ENCODE measurements around the gene RAB32.
"Not testable (repeated sequence)": the region's sequence is repeated elsewhere in the genome, so short reads cannot be mapped to it uniquely, and the experiment has no call there.

The RAB32 gene

DNA sequence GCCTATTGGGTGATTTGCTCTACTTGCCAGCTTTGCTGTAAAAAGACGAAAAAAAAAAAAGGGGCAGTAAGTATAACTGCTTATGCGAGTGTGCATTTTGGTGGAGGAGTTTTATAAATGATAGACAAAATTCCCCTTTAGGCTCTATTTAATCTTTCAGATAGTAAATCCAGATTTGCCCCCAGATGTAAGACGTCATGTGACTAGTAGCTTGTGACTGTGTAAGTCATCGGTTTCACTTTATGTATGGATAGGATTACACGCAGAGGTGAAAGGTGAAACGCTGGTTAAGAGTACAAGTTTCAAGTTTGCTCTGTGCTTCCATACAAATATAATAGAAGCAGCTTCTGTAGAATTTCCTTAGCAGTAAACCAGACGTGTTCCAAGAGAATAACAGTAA lies 7.9 kb downstream of the RAB32 start:
- no peak for DNase-seq (ENCODE audit: insufficient read length, low spot score)
- FAIRE-seq, result no peak
- TF ChIP-seq, protein P1, sequence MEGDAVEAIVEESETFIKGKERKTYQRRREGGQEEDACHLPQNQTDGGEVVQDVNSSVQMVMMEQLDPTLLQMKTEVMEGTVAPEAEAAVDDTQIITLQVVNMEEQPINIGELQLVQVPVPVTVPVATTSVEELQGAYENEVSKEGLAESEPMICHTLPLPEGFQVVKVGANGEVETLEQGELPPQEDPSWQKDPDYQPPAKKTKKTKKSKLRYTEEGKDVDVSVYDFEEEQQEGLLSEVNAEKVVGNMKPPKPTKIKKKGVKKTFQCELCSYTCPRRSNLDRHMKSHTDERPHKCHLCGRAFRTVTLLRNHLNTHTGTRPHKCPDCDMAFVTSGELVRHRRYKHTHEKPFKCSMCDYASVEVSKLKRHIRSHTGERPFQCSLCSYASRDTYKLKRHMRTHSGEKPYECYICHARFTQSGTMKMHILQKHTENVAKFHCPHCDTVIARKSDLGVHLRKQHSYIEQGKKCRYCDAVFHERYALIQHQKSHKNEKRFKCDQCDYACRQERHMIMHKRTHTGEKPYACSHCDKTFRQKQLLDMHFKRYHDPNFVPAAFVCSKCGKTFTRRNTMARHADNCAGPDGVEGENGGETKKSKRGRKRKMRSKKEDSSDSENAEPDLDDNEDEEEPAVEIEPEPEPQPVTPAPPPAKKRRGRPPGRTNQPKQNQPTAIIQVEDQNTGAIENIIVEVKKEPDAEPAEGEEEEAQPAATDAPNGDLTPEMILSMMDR (IDR thresholded peaks at IDR 0.05; ENCODE audit: insufficient read depth, missing control alignments), result no peak

DNA sequence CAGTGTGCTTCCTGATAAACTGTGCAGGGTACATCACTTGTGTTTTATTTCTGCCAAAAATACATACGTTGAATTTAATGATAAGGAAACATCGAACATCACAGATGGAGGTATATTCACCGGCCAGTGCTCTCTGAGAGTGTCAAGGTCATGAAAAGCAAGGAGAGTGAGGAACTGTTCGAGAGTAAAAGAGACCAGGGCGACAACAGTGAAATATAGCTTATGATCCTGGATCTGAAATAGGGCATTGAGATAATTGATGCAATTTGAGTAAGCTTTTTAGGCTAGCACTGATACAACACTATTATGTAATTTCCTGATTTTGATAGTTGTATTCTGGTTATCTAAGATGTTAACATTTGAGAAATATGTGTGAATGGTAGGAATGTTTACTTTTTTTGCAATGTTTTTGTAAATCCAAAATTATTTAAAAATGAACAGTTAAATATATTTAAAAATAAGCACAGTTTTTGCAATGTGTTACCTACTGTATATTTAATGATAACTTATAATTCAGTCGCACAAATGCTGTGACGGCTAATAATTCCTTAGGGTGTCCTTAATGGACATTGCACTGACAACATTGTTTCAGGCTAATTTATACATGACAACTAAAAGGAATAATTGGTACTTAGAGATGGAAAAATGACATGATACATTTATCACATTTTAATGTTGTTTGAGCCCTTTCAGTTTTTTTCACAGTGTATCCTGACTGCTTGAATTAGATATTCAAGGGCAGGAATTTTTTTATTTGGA lies 9.9 kb downstream of the RAB32 start:
- TF ChIP-seq, protein P1 (IDR thresholded peaks at IDR 0.05; ENCODE audit: insufficient read depth, missing control alignments), result no peak

GRCh38 chr6:146560607-146561006 lies 17.0 kb downstream of the RAB32 start:
- FAIRE-seq (no peak), DNase-seq (ENCODE audit: insufficient read length, low spot score) (no peak)
- TF ChIP-seq, protein P1 (IDR thresholded peaks at IDR 0.05; ENCODE audit: insufficient read depth, missing control alignments), result no peak

More for the DNA sequence above, 9.9 kb downstream of the RAB32 start:
- no peak for FAIRE-seq
- no peak for DNase-seq (ENCODE audit: insufficient read length, low spot score)

GRCh38 chr6:146566661-146567060 lies 23.0 kb downstream of the RAB32 start:
- not testable (repeated sequence) for DNase-seq (ENCODE audit: insufficient read length, low spot score); FAIRE-seq

DNA sequence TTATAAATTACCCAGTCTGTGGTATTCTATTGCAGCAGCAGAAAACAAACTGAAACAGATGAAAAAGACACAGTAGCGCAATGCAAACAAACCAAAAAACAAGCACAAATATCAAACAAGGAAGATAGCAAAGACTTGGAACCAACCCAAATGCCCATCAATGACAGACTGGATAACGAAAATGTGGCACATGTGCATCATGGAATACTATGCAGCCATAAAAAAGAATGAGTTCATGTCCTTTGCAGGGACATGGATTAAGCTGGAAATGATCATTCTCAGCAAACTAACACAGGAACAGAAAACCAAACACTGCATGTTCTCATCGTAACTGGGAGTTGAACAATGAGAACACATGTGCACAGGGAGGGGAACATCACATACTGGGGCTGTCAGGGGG lies 25.0 kb downstream of the RAB32 start:
- DNase-seq (ENCODE audit: insufficient read length, low spot score); FAIRE-seq: not testable (repeated sequence)

DNA sequence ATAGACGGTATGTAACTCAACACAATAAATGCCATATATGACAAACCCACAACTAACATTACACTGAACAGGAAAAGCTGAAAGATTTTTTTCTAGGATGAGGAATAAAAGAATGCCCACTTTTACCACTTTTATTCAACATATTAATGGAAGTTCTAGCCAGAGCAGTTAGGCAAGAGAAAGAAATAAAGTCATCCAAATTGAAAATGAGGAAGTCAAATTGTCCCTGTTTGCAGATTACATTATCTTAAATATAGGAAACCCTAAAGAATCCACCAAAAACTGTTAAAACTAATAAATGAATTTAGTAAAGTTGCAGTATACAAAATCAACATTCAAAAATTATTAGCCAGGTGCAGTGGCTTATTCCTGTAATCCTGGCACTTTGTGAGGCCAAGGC lies 30.6 kb downstream of the RAB32 start:
- DNase-seq (ENCODE audit: insufficient read length, low spot score) (no peak), FAIRE-seq (no peak)
- TF ChIP-seq, protein P1 (IDR thresholded peaks at IDR 0.05; ENCODE audit: insufficient read depth, missing control alignments), result no peak

- no peak for FAIRE-seq
- no peak for DNase-seq (ENCODE audit: insufficient read length, low spot score)
- TF ChIP-seq, protein P1 (IDR thresholded peaks at IDR 0.05; ENCODE audit: insufficient read depth, missing control alignments), result no peak
These were observed 34.4 kb downstream of the RAB32 start for GRCh38 chr6:146578054-146578453.

DNA sequence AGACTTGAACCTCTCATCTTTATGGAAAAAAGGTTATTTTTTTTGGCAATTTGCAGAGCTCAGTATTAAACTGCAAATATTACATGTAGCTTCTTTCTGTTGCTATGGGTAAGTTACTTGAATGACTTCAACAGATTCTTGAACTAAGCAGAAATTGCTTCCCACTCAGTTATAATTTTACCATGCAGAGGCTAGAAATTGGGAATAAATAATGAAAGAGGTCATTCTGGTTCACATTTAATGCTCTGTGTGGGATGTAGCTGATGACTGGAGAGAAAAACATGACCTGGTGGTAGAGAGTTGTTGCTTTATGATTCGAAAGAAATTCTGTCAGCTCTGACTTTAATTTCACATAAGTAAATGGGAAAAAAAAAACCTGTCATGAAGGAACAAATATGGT lies 38.3 kb downstream of the RAB32 start:
- TF ChIP-seq, protein P1 (IDR thresholded peaks at IDR 0.05; ENCODE audit: insufficient read depth, missing control alignments), result no peak
- FAIRE-seq (no peak), DNase-seq (ENCODE audit: insufficient read length, low spot score) (no peak)

All from D721Med (cell line).